Activated naive CD4-positive, alpha-beta T cell treated with anti-CD3 and anti-CD28 coated beads for 36 hours (primary cell): ENCODE measurements around the gene THADA. TPM values are rescaled to one million over a fixed set of nuclear protein-coding genes. Genes with fewer than 3 reads are reported as not detected.

Experiments used
- CTCF ChIA-PET: fragments of 350-600 bp; sonication (Branson Sonifier 250); formaldehyde crosslinking; loops from one replicate; lab custom pipeline; 2021; ENCODE audit warnings: antibody characterized with exemption; lab: Charles Lee
- DNase-seq: peaks from one replicate; pipeline ENCODE4 v3.0.0-alpha.2; 2020
- H3K27ac Mint-ChIP-seq: one replicate; pipeline ENCODE4 v1.8.0; 2021; ENCODE audit warnings: mild to moderate bottlenecking, mixed read lengths
- H3K27me3 Mint-ChIP-seq: one replicate; pipeline ENCODE4 v1.8.0; 2021; ENCODE audit warnings: low read depth, mixed read lengths
- H3K36me3 Mint-ChIP-seq: one replicate; pipeline ENCODE4 v1.8.0; 2021; ENCODE audit warnings: low read depth, mixed read lengths
- H3K4me1 Mint-ChIP-seq: one replicate; pipeline ENCODE4 v1.8.0; 2021; ENCODE audit warnings: low read depth, mixed read lengths
- H3K4me3 Mint-ChIP-seq: one replicate; pipeline ENCODE4 v1.8.0; 2021; ENCODE audit warnings: mild to moderate bottlenecking, moderate library complexity, mixed read lengths
- H3K9me3 Mint-ChIP-seq: one replicate; pipeline ENCODE4 v1.8.0; 2021; ENCODE audit warnings: mixed read lengths
- intact Hi-C: fragments of 100-400 bp; cut with micrococcal nuclease; formaldehyde crosslinking; loops from one replicate; pipeline ENCODE4 v1.15.1; 2023
- total RNA-seq, 2 experiments: library from RNA; stranded (reverse); gene quantifications; one replicate each; pipeline ENCODE4 v1.2.3, GENCODE V29; 2021

THADA gene
- total RNA-seq, 2 experiments from 2014 or later, result 28.6 to 31.5 TPM

- no peak for DNase-seq
- Mint-ChIP-seq H3K4me1 (peaks cover 25% of the 10 kb centered on the region), H3K27ac (no peak overlapping the region), H3K4me3 (no peak overlapping the region), H3K27me3 (no peaks in the 10 kb centered on the region), H3K9me3 (no peaks in the 10 kb centered on the region), H3K36me3 (peaks cover 14% of the 10 kb centered on the region)
- CTCF ChIA-PET, result no interaction called here
- intact Hi-C loops, result no loop called here
Observed at GRCh38 chr2:43515807-43516497, 79.9 kb downstream of the THADA start.

- intact Hi-C loops, result no loop called here
Observed at GRCh38 chr2:43515248-43515647, 80.6 kb downstream of the THADA start.

GRCh38 chr2:43513796-43514195 lies 82.0 kb downstream of the THADA start:
- CTCF ChIA-PET, result interaction anchor here (0.6 to 0.7 kb wide), 2 partner anchors 566 to 700 kb away, joined by 3 to 4 read pairs; no protein-coding TSS in a partner anchor
- H3K9me3 Mint-ChIP-seq, result no peaks in the 10 kb centered on the region
- H3K27me3 Mint-ChIP-seq, result no peaks in the 10 kb centered on the region
- peaks cover 22% of the 10 kb centered on the region for H3K4me1 Mint-ChIP-seq
- no peak overlapping the region for H3K27ac Mint-ChIP-seq
- no peak overlapping the region for H3K4me3 Mint-ChIP-seq
- peaks cover 14% of the 10 kb centered on the region for H3K36me3 Mint-ChIP-seq
- intact Hi-C loops, result no loop called here
- DNase-seq, result no peak

More at GRCh38 chr2:43515248-43515647, 80.6 kb downstream of the THADA start:
- H3K27ac Mint-ChIP-seq, result no peak overlapping the region
- no peaks in the 10 kb centered on the region for H3K9me3 Mint-ChIP-seq
- no peaks in the 10 kb centered on the region for H3K27me3 Mint-ChIP-seq
- H3K4me1 Mint-ChIP-seq, result peaks cover 26% of the 10 kb centered on the region
- DNase-seq, result no peak
- H3K36me3 Mint-ChIP-seq, result peaks cover 14% of the 10 kb centered on the region
- no peak overlapping the region for H3K4me3 Mint-ChIP-seq
- CTCF ChIA-PET, result no interaction called here

GRCh38 chr2:43513216-43513615 lies 82.6 kb downstream of the THADA start:
- DNase-seq, result no peak
- peaks cover 17% of the 10 kb centered on the region for H3K36me3 Mint-ChIP-seq
- H3K27me3 Mint-ChIP-seq, result no peaks in the 10 kb centered on the region
- no peaks in the 10 kb centered on the region for H3K9me3 Mint-ChIP-seq
- intact Hi-C loops, result no loop called here
- H3K4me3 Mint-ChIP-seq, result no peak overlapping the region
- H3K27ac Mint-ChIP-seq, result no peak overlapping the region
- CTCF ChIA-PET, result no interaction called here
- H3K4me1 Mint-ChIP-seq, result peaks cover 25% of the 10 kb centered on the region

GRCh38 chr2:43511199-43511598 lies 84.6 kb downstream of the THADA start:
- Mint-ChIP-seq H3K27me3 (no peaks in the 10 kb centered on the region), H3K9me3 (no peaks in the 10 kb centered on the region), H3K36me3 (peaks cover 24% of the 10 kb centered on the region), H3K27ac (no peak overlapping the region), H3K4me1 (peaks cover 27% of the 10 kb centered on the region), H3K4me3 (no peak overlapping the region)
- DNase-seq, result no peak
- intact Hi-C loops, result no loop called here
- CTCF ChIA-PET, result no interaction called here

GRCh38 chr2:43509886-43510285 lies 86.0 kb downstream of the THADA start:
- no peaks in the 10 kb centered on the region for H3K9me3 Mint-ChIP-seq
- H3K27ac Mint-ChIP-seq, result no peak overlapping the region
- H3K27me3 Mint-ChIP-seq, result no peaks in the 10 kb centered on the region
- CTCF ChIA-PET, result no interaction called here
- DNase-seq, result no peak
- peaks cover 28% of the 10 kb centered on the region for H3K36me3 Mint-ChIP-seq
- no peak overlapping the region for H3K4me3 Mint-ChIP-seq
- intact Hi-C loops, result no loop called here
- peaks cover 20% of the 10 kb centered on the region for H3K4me1 Mint-ChIP-seq

- CTCF ChIA-PET, result interaction anchor here (0.6 kb wide), 1 partner anchor 30 kb away, joined by 3 read pairs; no protein-coding TSS in a partner anchor
- H3K9me3 Mint-ChIP-seq, result no peaks in the 10 kb centered on the region
- no peak overlapping the region for H3K4me3 Mint-ChIP-seq
- peaks cover 33% of the 10 kb centered on the region for H3K36me3 Mint-ChIP-seq
- no peaks in the 10 kb centered on the region for H3K27me3 Mint-ChIP-seq
- intact Hi-C loops, result no loop called here
- H3K27ac Mint-ChIP-seq, result peak overlapping the region; percentile 3
- H3K4me1 Mint-ChIP-seq, result peaks cover 20% of the 10 kb centered on the region
- no peak for DNase-seq
Observed at GRCh38 chr2:43508209-43508608, 87.6 kb downstream of the THADA start.

- Mint-ChIP-seq H3K4me1 (peaks cover 20% of the 10 kb centered on the region), H3K4me3 (no peak overlapping the region), H3K27me3 (no peaks in the 10 kb centered on the region), H3K36me3 (peaks cover 27% of the 10 kb centered on the region), H3K27ac (no peak overlapping the region), H3K9me3 (no peaks in the 10 kb centered on the region)
- CTCF ChIA-PET, result interaction anchor here (0.8 kb wide), 2 partner anchors 11 to 67 kb away, joined by 3 to 4 read pairs; no protein-coding TSS in a partner anchor
- no peak for DNase-seq
- intact Hi-C loops, result no loop called here
Observed at GRCh38 chr2:43507137-43507536, 88.7 kb downstream of the THADA start.

GRCh38 chr2:43495727-43496126 lies 100.1 kb downstream of the THADA start:
- Mint-ChIP-seq H3K9me3 (no peaks in the 10 kb centered on the region), H3K4me1 (no peaks in the 10 kb centered on the region), H3K27ac (no peak overlapping the region), H3K36me3 (peaks cover 21% of the 10 kb centered on the region), H3K27me3 (no peaks in the 10 kb centered on the region), H3K4me3 (no peak overlapping the region)
- CTCF ChIA-PET, result interaction anchor here (0.5 to 0.6 kb wide), 2 partner anchors 11 to 267 kb away, joined by 3 to 4 read pairs; no protein-coding TSS in a partner anchor
- DNase-seq, result no peak
- intact Hi-C loops, result no loop called here

- CTCF ChIA-PET, result interaction anchor here (0.6 to 1.7 kb wide), 3 partner anchors 10 to 265 kb away, joined by 3 to 6 read pairs (median 3); no protein-coding TSS in a partner anchor
- Mint-ChIP-seq H3K9me3 (no peaks in the 10 kb centered on the region), H3K27ac (no peak overlapping the region), H3K4me1 (no peaks in the 10 kb centered on the region), H3K27me3 (no peaks in the 10 kb centered on the region), H3K36me3 (peaks cover 21% of the 10 kb centered on the region), H3K4me3 (no peak overlapping the region)
- intact Hi-C loops, result no loop called here
- no peak for DNase-seq
Observed at GRCh38 chr2:43493954-43494353, 101.9 kb downstream of the THADA start.

- DNase-seq, result no peak
- CTCF ChIA-PET, result interaction anchor here (1.2 kb wide), 1 partner anchor 544 kb away, joined by 3 read pairs; no protein-coding TSS in a partner anchor
- intact Hi-C loops, result no loop called here
- peaks cover 3% of the 10 kb centered on the region for H3K36me3 Mint-ChIP-seq
- no peak overlapping the region for H3K27ac Mint-ChIP-seq
- no peaks in the 10 kb centered on the region for H3K4me1 Mint-ChIP-seq
- no peaks in the 10 kb centered on the region for H3K9me3 Mint-ChIP-seq
- no peak overlapping the region for H3K4me3 Mint-ChIP-seq
- no peaks in the 10 kb centered on the region for H3K27me3 Mint-ChIP-seq
Observed at GRCh38 chr2:43491065-43491639, 104.7 kb downstream of the THADA start.

- CTCF ChIA-PET, result interaction anchor here (1.0 kb wide), 1 partner anchor 261 kb away, joined by 4 read pairs; no protein-coding TSS in a partner anchor
- H3K36me3 Mint-ChIP-seq, result peaks cover 1% of the 10 kb centered on the region
- H3K27ac Mint-ChIP-seq, result no peak overlapping the region
- no peak overlapping the region for H3K4me3 Mint-ChIP-seq
- no peak for DNase-seq
- no peaks in the 10 kb centered on the region for H3K27me3 Mint-ChIP-seq
- H3K4me1 Mint-ChIP-seq, result no peaks in the 10 kb centered on the region
- intact Hi-C loops, result no loop called here
- H3K9me3 Mint-ChIP-seq, result no peaks in the 10 kb centered on the region
Observed at GRCh38 chr2:43490252-43490786, 105.5 kb downstream of the THADA start.
